ENCODE measurements around the gene SASH1. TPM values are rescaled to one million over a fixed set of nuclear protein-coding genes. Genes with fewer than 3 reads are reported as not detected.

SASH1 gene
- total RNA-seq, 1 experiment from 2014 or later, result 12.3 TPM

DNA sequence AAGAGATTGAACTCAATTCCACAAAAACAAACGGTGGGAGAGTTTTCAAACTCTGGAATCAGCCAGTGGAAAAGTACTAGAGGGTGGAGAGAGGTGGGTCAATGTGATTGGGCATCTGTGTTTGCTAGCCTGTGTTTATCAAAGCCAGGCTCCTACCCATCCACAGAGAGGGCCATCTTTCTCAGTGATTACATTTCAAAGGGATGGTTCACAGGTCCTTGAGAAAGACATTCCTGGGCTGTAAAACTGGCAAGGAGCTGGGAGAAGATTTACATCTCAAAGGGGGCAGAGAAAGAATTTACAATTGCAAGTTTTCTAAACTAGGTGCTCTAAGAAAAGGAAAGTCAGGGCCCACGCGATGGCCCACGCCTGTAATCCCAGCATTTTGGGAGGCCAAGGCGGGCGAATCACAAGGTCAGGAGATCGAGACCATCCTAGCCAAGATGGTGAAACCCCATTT is 257.4 kb downstream of the SASH1 start:
- TF ChIP-seq, protein P1, sequence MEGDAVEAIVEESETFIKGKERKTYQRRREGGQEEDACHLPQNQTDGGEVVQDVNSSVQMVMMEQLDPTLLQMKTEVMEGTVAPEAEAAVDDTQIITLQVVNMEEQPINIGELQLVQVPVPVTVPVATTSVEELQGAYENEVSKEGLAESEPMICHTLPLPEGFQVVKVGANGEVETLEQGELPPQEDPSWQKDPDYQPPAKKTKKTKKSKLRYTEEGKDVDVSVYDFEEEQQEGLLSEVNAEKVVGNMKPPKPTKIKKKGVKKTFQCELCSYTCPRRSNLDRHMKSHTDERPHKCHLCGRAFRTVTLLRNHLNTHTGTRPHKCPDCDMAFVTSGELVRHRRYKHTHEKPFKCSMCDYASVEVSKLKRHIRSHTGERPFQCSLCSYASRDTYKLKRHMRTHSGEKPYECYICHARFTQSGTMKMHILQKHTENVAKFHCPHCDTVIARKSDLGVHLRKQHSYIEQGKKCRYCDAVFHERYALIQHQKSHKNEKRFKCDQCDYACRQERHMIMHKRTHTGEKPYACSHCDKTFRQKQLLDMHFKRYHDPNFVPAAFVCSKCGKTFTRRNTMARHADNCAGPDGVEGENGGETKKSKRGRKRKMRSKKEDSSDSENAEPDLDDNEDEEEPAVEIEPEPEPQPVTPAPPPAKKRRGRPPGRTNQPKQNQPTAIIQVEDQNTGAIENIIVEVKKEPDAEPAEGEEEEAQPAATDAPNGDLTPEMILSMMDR (IDR thresholded peaks at IDR 0.05; ENCODE audit: unreplicated experiment), result no peak

More for the DNA sequence above, 257.4 kb downstream of the SASH1 start:
- Mint-ChIP-seq H3K4me1 (ENCODE audit: low read depth, unreplicated experiment) (no peaks in the 10 kb centered on the region), H3K27ac (ENCODE audit: unreplicated experiment) (no peak overlapping the region), H3K9me3 (ENCODE audit: low read depth, unreplicated experiment) (no peaks in the 10 kb centered on the region), H3K4me3 (ENCODE audit: low read depth, unreplicated experiment) (no peak overlapping the region), H3K27me3 (ENCODE audit: unreplicated experiment) (peaks cover 7% of the 10 kb centered on the region), H3K36me3 (ENCODE audit: insufficient read depth, unreplicated experiment) (no peaks in the 10 kb centered on the region)
- intact Hi-C loops (cut with micrococcal nuclease; ENCODE audit: unreplicated experiment), result no loop called here
- CTCF ChIA-PET, result no interaction called here
- DNase-seq, result no peak
- no TSS peak for BruUV-seq (replicated peaks)

Measured in Calu3 (cell line).